ENCODE measurements around the gene RTP4.

Gene RTP4

GRCh38 chr3:187382609-187383151, 14.5 kb downstream of the RTP4 start:
- Histone ChIP-seq H3K9ac (ENCODE audit: low read depth, low read length, poor library complexity, severe bottlenecking) (no peak overlapping the region), H3F3A (ENCODE audit: low read depth) (no peaks in the 10 kb centered on the region), H4K20me1 (ENCODE audit: insufficient read depth, low read length, poor library complexity, severe bottlenecking) (no peaks in the 10 kb centered on the region), H3K4me1 (ENCODE audit: insufficient read depth, low read length, poor library complexity, severe bottlenecking) (no peaks in the 10 kb centered on the region), H3K27me3 (ENCODE audit: insufficient read depth, low read length, poor library complexity, severe bottlenecking) (no peaks in the 10 kb centered on the region), H3K4me3 (ENCODE audit: low read length, poor library complexity, severe bottlenecking) (no peak overlapping the region), H2AFZ (ENCODE audit: low read length) (no peak overlapping the region), H3K9me3 (ENCODE audit: insufficient read depth, low read depth, low read length) (no peaks in the 10 kb centered on the region), H3K36me3 (ENCODE audit: insufficient read depth, low read length) (no peaks in the 10 kb centered on the region), H3K79me2 (ENCODE audit: insufficient read depth, low read length) (no peaks in the 10 kb centered on the region), H3K9me2 (replicated peaks; ENCODE audit: low read depth, low read length) (no peaks in the 10 kb centered on the region), H3K4me2 (ENCODE audit: low read depth, low read length, poor library complexity, severe bottlenecking) (no peak overlapping the region)
- no peak for TF ChIP-seq CTCF (conservative IDR thresholded peaks at IDR 0.05; ENCODE audit: low read length)
- no peak for TF ChIP-seq EZH2phosphoT487 (IDR thresholded peaks at IDR 0.05; ENCODE audit: borderline replicate concordance)

GRCh38 chr3:187383246-187383645, 15.1 kb downstream of the RTP4 start:
- Histone ChIP-seq H3K9ac (ENCODE audit: low read depth, low read length, poor library complexity, severe bottlenecking) (no peak overlapping the region), H3K4me2 (ENCODE audit: low read depth, low read length, poor library complexity, severe bottlenecking) (no peak overlapping the region), H3K79me2 (ENCODE audit: insufficient read depth, low read length) (no peaks in the 10 kb centered on the region), H4K20me1 (ENCODE audit: insufficient read depth, low read length, poor library complexity, severe bottlenecking) (no peaks in the 10 kb centered on the region), H3F3A (ENCODE audit: low read depth) (no peaks in the 10 kb centered on the region), H3K36me3 (ENCODE audit: insufficient read depth, low read length) (no peaks in the 10 kb centered on the region), H3K9me3 (ENCODE audit: insufficient read depth, low read depth, low read length) (no peaks in the 10 kb centered on the region), H3K27me3 (ENCODE audit: insufficient read depth, low read length, poor library complexity, severe bottlenecking) (no peaks in the 10 kb centered on the region), H2AFZ (ENCODE audit: low read length) (no peak overlapping the region), H3K9me2 (replicated peaks; ENCODE audit: low read depth, low read length) (no peaks in the 10 kb centered on the region), H3K4me3 (ENCODE audit: low read length, poor library complexity, severe bottlenecking) (no peak overlapping the region), H3K4me1 (ENCODE audit: insufficient read depth, low read length, poor library complexity, severe bottlenecking) (no peaks in the 10 kb centered on the region)
- TF ChIP-seq EZH2phosphoT487 (IDR thresholded peaks at IDR 0.05; ENCODE audit: borderline replicate concordance) = no peak
- no peak for TF ChIP-seq CTCF (conservative IDR thresholded peaks at IDR 0.05; ENCODE audit: low read length)

GRCh38 chr3:187385296-187385695, 17.1 kb downstream of the RTP4 start:
- Histone ChIP-seq H3K79me2 (ENCODE audit: insufficient read depth, low read length) (no peaks in the 10 kb centered on the region), H3K36me3 (ENCODE audit: insufficient read depth, low read length) (no peaks in the 10 kb centered on the region), H3K9me2 (replicated peaks; ENCODE audit: low read depth, low read length) (no peaks in the 10 kb centered on the region), H3K4me3 (ENCODE audit: low read length, poor library complexity, severe bottlenecking) (no peak overlapping the region), H3K9me3 (ENCODE audit: insufficient read depth, low read depth, low read length) (no peaks in the 10 kb centered on the region), H2AFZ (ENCODE audit: low read length) (no peak overlapping the region), H3K4me1 (ENCODE audit: insufficient read depth, low read length, poor library complexity, severe bottlenecking) (no peaks in the 10 kb centered on the region), H3K4me2 (ENCODE audit: low read depth, low read length, poor library complexity, severe bottlenecking) (no peak overlapping the region), H3K9ac (ENCODE audit: low read depth, low read length, poor library complexity, severe bottlenecking) (no peak overlapping the region), H3K27me3 (ENCODE audit: insufficient read depth, low read length, poor library complexity, severe bottlenecking) (no peaks in the 10 kb centered on the region), H3F3A (ENCODE audit: low read depth) (no peaks in the 10 kb centered on the region), H4K20me1 (ENCODE audit: insufficient read depth, low read length, poor library complexity, severe bottlenecking) (no peaks in the 10 kb centered on the region)
- TF ChIP-seq CTCF (conservative IDR thresholded peaks at IDR 0.05; ENCODE audit: low read length) = no peak
